AG20443 (cell line): ENCODE data around the gene ARHGEF18.
"Not testable (repeated sequence)": the region's sequence is repeated elsewhere in the genome, so short reads cannot be mapped to it uniquely, and the experiment has no call there.

Experiments
- DNase-seq: peaks from one replicate; pipeline ENCODE4 v3.0.0; 2012; ENCODE audit warnings: low spot score, mixed read lengths

Gene ARHGEF18

GRCh38 chr19:7348587-7349230 is at the start of gene ARHGEF18:
TSS of gene ARHGEF18 (plus strand) at chr19:7348937. CDS start at chr19:7362891, 13,954 bp downstream.
- no peak for DNase-seq

- no peak for DNase-seq
Measured at GRCh38 chr19:7301525-7301924, 47.2 kb upstream of the ARHGEF18 start.

DNA sequence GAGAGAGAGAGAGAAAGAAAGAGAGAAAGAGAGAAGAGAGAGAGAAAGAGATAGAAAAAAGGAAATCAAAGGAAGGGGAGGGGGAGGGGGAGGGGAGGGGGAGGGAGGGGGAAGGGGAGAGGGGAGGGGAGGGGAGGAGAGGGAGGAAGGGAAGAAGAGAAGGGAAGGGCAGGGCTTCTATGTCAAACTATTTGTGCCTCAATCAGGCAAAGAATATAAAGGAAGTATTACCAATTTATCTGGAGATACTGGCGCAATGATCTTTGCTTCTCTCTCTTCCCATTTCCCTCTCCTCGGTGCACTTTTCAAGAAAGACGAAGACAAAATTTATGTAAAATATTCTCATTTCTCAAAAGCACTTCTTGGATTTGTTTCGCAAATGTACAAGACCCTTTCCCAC is 45.3 kb upstream of the ARHGEF18 start:
- no peak for DNase-seq

DNA sequence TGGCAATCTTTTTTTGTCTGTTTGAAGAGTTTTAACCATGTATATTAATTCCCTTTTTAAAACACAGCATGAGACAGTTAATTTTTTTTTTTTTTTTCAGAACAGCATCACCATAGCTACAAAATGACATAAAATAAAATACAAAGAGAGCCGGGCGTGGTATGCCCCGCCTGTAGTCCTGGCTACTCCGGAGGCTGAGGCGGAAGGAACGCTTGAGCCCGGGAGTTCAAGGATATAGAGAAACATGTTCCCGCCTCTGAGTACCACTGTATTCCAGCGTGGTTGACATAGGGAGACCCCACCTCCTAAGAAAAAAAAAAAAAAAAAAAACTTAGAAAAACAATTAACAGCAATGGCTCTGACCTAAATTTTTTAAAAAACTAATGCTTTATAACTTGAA is 44.5 kb upstream of the ARHGEF18 start:
- no peak for DNase-seq

DNA sequence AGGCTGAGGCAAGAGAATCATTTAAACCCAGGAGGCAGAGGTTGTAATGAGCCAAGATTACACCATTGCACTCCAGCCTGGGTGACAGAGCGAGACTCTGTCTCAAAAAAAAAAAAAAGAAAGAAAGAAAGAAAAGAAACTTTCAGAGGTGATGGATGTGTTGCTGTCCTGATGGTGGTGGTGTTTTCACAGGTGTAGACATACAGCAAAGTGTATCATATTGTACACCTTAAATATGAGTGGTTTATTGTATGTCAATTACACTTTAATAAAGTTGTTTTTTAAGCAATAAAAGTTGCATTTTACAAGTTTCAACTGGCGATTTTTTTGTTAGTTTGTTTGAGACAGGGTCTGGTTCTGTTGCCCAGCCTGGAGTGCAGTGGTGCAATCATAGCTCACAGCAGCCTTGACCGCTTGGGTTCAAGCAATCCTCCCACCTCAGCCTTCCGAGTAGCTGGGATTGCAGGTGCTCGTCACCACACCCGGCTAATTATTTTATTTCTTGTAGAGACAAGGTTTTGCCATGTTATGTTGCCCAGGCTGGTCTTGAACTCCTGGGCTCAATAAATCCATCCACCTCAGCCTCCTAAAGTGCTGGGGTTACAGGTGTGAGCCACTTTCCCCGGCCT is 41.0 kb upstream of the ARHGEF18 start:
- no peak for DNase-seq

DNA sequence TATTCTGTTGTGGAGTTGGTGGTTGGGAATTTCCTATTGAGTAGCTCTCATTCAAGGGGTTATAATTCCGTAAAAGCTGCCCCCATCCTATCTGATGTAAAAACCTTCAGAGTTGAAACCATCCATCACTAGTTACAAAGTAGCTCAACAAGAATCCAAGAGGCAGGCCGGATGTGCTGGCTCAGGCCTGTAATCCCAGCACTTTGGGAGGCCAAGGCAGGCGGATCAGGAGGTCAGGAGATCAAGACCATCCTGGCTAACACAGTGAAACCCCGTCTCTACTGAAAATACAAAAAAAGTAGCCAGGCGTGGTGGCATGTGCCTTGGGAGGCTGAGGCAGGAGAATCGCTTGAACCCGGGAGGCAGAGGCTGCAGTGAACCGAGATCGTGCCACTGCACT is 40.4 kb upstream of the ARHGEF18 start:
- not testable (repeated sequence) for DNase-seq

DNA sequence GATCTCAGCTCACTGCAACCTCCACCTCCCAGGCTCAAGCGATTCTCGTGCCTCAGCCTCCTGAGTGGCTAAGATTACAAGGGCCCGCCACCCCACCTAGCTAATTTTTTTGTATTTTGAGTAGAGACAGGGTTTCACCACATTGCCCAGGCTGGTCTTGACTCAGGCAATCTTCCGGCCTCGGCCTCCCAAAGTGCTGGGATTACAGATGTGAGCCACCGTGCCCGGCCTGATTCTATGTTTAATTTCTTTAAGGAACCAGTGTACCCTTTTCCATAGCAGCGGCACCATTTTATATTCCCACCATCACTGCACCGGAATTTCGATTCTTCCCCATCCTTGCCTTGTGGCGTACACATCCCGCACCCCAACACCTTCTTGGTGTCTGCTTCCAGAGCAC is 36.8 kb upstream of the ARHGEF18 start:
- DNase-seq: no peak

- no peak for DNase-seq
Measured at GRCh38 chr19:7312816-7313215, 35.9 kb upstream of the ARHGEF18 start.

DNA sequence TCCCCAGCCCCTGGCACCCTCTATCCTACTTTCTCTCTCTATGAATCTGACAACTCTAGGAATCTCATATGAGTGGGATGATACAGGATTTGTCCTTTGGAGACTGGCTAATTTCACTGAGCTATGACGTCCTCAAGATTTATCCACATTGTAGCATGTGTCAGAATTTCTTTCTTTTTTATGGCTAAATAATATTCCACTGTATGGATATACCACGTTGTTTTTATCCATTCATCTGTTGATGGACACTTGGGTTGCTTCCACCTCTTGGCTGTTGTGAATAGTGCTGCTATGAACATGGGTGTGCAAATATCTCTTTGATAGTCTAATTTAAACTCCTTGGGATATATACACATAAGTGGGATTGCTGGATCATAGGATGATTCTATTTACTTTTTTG is 30.6 kb upstream of the ARHGEF18 start:
- no peak for DNase-seq

DNA sequence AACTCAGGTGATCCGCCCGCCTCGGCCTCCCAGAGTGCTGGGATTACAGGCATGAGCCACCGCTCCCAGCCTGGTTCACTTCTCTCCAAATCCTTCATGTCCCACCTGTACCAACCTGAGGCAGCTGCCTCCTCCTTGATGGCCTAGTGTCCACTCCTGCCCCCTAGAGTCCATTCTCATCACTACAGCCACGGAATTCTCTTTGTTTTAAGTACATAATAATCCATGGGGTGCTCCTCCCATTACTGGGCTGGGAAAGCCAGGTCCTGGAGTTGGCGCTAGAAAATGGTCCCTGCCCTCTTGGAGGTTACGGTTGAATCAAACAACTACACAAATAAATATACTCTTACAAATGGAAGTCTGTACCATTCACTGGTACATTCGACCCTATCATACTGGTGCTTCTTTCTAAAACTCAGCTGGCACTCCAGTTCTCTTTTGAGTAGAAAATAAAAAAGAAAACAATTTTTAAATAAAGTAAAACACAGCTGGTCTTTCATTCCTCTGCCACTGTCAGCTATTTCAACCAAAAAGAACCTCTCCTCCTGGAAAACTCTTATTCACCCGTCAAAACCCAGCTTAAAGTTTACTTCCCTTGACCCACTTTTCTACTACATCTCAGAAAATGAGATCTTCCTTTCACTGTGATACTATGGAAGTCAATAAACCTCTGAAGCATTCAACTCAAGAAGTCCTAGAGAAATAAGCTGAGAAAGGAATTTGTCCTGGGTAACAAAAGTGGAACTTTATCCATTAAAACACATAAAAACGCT is 22.4 kb upstream of the ARHGEF18 start:
- no peak for DNase-seq

GRCh38 chr19:7327802-7328201 is 20.9 kb upstream of the ARHGEF18 start:
- no peak for DNase-seq

DNA sequence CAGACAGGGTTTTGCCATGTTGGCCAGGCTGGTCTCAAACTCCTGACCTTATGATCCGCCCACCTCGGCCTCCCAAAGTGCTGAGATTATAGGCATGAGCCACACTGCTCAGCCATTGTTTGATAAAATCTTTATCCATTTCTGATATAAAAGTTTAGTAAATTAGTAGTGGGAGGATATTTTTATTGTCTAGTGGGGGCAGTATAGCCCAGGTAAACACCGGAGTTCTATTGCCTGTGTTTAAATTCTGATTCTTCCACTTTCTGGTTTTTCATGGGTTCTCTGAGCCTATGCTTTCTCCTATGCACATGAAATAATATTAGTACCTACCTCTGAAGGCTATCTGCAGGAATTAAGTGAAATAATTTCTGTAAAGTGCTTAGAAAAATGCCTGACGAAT is 20.1 kb upstream of the ARHGEF18 start:
- no peak for DNase-seq

GRCh38 chr19:7331446-7331845 is 17.3 kb upstream of the ARHGEF18 start:
- no peak for DNase-seq

DNA sequence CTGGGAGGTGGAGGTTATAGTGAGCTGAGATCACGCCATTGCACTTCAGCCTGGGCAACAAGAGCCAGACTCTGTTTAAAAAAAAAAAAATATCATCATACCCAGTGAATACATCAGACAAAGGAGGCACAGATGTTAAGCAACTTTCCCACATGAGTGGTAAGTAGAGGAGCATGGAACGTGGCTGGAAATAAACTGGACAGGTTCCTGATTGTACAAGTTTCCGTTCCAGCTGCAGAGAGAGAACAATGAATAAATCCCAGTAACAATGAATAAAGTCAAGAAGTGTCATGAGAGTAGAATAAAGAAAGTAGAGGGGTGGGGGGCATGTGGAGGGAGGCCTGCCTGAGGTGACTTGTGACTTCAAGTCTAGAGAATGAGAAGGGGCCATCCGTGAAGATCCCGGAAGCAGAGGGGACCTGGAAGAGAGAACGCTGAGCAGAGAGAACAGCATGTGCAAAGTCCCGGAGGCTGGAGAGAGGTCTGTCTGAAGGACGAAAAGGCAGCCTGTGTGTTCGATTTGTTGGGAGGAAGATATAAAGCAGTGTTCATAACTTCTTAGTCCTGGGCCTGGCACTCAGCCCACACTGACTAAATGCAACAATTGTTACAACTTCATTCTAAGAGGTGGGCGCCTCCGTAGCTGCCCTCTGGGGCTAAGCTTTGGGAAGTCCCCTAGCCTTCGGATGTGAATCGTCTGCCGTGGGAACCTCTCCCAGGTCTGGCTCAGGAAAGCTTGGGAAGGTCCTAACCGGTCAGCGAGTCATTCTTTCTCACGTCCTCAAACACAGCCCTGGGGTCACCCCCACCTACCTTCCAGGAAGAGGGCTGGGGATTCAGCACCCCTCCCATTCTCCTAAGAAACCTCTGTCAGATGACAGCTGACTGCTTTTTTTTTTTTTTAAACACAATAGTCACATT is 15.3 kb upstream of the ARHGEF18 start:
- DNase-seq: no peak

- no peak for DNase-seq
Measured at GRCh38 chr19:7336321-7336973, 12.3 kb upstream of the ARHGEF18 start.

DNA sequence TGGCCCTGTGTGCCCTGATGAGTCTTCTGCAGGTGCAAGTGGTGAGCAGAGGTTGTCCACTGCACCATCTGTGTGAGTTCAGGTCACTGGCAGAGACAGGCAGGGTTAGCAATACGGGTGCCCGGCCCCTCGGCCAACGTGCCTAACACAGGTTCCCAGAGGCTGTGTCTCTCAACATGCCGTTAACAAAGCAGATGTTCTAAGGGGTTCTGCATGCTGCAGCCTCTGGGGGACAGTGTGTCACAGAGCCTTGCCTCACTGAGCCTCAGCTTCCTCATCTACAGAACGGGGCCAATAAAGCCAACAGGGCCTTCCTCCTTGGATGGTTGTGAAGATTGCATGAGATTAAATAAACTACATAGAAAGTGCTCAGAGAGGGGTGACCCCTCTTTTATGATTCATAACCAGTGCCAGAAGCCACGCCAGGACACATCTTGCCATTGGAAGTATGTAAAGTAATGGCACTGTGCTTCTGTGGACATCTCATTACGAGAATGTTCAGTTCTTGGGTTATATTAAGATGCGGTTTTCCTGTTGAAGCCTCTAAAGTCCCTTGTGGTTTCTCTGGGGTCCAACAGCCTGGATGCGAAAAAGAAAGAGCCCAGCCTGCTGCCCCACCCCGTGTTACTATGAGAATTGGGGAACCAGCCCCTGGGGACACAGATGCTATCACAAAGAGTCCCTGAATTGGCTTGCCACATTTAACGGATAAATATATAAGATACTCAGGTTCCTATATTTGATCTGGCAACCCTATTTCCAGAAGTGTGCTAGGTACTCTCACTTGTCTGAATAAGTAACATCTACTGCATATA is 11.2 kb upstream of the ARHGEF18 start:
- DNase-seq: no peak

GRCh38 chr19:7340959-7341837 is 7.5 kb upstream of the ARHGEF18 start:
- DNase-seq: peak; percentile 71

DNA sequence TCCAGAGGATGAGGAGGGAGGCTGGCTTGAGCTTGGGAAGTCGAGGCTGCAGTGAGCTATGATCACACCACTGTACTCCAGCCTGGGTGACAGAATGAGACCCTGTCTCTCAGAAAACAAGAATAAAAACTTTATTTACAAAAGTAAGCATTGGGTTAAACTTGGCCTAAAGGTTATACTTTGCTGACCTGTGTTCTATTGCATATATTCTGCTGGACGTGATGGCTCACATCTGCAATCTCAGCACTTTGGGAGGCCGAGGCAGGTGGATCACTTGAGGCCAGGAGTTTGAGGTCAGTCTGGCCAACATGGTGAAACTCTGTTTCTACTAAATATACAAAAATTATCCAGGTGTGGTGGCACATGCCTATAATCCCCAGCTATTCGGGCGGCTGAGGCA is 6.6 kb upstream of the ARHGEF18 start:
- no peak for DNase-seq

DNA sequence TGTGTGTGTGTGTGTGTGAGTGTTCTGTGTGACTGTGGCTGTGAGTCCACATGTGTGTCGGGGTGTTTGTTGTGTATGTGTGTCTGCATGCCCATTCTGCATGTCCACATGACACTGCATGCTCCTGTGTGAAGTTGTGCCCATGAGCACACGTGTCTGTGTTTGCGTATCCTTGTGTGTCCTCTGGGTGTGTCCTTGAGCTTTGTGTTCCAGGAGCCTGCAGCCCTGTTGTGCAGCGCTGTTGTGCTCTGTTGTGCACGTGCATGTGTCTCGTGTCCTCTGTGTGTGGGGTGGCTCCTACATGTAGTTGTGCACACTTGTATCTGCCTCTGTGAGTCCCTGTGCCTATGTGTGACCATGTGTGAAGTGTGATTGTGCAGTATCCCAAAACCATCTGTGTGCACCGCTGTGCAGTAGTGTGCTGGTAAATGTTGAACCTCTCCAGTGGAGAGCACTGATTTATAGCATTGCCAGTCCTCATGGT is 2.2 kb upstream of the ARHGEF18 start:
- DNase-seq: no peak

DNA sequence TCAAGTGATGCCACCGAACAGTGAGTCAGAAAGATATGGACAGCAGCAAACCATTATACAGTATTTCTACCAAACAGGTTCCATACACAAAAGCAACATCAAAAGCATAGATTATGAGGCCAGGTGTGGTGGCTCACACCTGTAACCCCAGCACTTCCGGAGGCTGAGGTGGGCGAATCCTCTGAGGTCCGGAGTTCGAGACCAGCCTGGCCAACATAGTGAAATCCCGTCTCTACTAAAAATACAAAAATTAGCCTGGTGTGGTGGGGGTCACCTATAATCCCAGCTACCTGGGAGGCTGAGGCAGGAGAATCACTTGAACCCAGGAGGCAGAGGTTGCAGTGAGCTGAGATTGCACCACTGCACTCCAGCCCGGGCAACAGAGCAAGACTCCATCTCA is 1.7 kb upstream of the ARHGEF18 start:
- DNase-seq: not testable (repeated sequence)
